A549 (cell line): ENCODE results near the gene MARCKSL1. TPM values are rescaled to one million over a fixed set of nuclear protein-coding genes. Genes with fewer than 3 reads are reported as not detected.
A peak's percentile ranks its signal among the peaks of the same experiment; 100 is the strongest.

ENCODE experiments used
- ATAC-seq, 2 experiments: fragments of 200-7000 bp in 1 of 2; fragments of >200 bp in 1 of 2; cut with Nextera tagmentation in 1 of 2; cut with Tn5 transposase in 1 of 2; 3 replicates each; pipeline versions ENCODE4 v1.8.0 to v1.9.1; 2018 to 2020; ENCODE audit warnings: mild to moderate bottlenecking in 1 of 2, moderate library complexity in 1 of 2
- CTCF ChIA-PET: fragments of 300-600 bp; sonication (Branson Sonifier 250); formaldehyde crosslinking; extraction: SDS; loops from one replicate; lab custom pipeline; 2021; ENCODE audit warnings: antibody characterized with exemption, inconsistent platforms; lab: Yijun Ruan, JAX
- POLR2A ChIA-PET: fragments of 350-600 bp; formaldehyde crosslinking; extraction: SDS; loops from one replicate; lab custom pipeline; 2021; ENCODE audit warnings: antibody characterized with exemption, inconsistent platforms; lab: Yijun Ruan, JAX
- DNase-seq, 2 experiments: peaks; one replicate each; pipeline versions ENCODE4 v3.0.0 to v3.0.0-alpha.2; 2011 to 2016; ENCODE audit warnings: low read depth in 1 of 2, low spot score in 1 of 2
- FAIRE-seq: peaks from 2 replicates; lab custom pipeline; 2011; peaks lifted over from hg19 to GRCh38; lab: Jason Lieb, UNC
- H3K27ac ChIP-seq, 2 experiments: fragments of >200 bp; sonication (Bioruptor Twin); formaldehyde crosslinking; 3 replicates each; pipeline ENCODE4 v1.5.1; 2016 to 2017
- H3K4me1 ChIP-seq: fragments of >200 bp; sonication (Bioruptor Twin); formaldehyde crosslinking; 3 replicates; pipeline ENCODE4 v1.6.1; 2016
- H3K4me2 ChIP-seq: fragments of >200 bp; sonication (Bioruptor Twin); formaldehyde crosslinking; 3 replicates; pipeline ENCODE4 v1.6.1; 2016
- H3K4me3 ChIP-seq: fragments of >200 bp; sonication (Bioruptor Twin); formaldehyde crosslinking; 3 replicates; pipeline ENCODE4 v1.5.1; 2016
- H3K9me3 ChIP-seq: fragments of >200 bp; sonication (Bioruptor Twin); formaldehyde crosslinking; 3 replicates; pipeline ENCODE4 v1.6.1; 2016
- BHLHE40 ChIP-seq: IDR thresholded peaks from 2 replicates; pipeline ENCODE4 v1.6.1; 2012; ENCODE audit warnings: low read depth, low read length, inconsistent platforms
- CBX2 ChIP-seq: fragments of 200-600 bp; sonication (generic); IDR thresholded peaks from 2 replicates; pipeline ENCODE4 v1.6.1; 2016; ENCODE audit warnings: low read depth, mild to moderate bottlenecking, borderline replicate concordance
- EHF ChIP-seq: fragments of 250-450 bp; sonication (Bioruptor Pico); IDR thresholded peaks from 2 replicates; pipeline ENCODE4 v1.5.0; 2020; ENCODE audit warnings: mild to moderate bottlenecking
- EHMT2 ChIP-seq: fragments of 200-600 bp; sonication (generic); IDR thresholded peaks from 2 replicates; pipeline ENCODE4 v1.6.1; 2016; ENCODE audit warnings: antibody characterized with exemption, low read depth, mild to moderate bottlenecking, moderate library complexity
- EP300 ChIP-seq, 2 experiments: fragments of >200 bp; sonication (Bioruptor Twin); formaldehyde crosslinking; IDR thresholded peaks; 2 replicates in 1 of 2; 3 replicates in 1 of 2; pipeline ENCODE4 v1.6.1; 2016 to 2017
- ESRRA ChIP-seq: fragments of 150-350 bp; IDR thresholded peaks from 2 replicates; pipeline ENCODE4 v1.6.1; 2014; ENCODE audit warnings: mild to moderate bottlenecking, low read length, borderline replicate concordance
- FOSL2 ChIP-seq, 2 experiments: fragments of 450-650 bp in 1 of 2; fragments of >200 bp in 1 of 2; sonication (Bioruptor Twin) in 1 of 2; formaldehyde crosslinking; IDR thresholded peaks; 2 replicates each; pipeline versions ENCODE4 v1.5.0 to v1.6.1; 2016 to 2020; ENCODE audit warnings: mild to moderate bottlenecking in 1 of 2, moderate library complexity in 1 of 2
- GATA3 ChIP-seq: IDR thresholded peaks from 2 replicates; pipeline ENCODE4 v1.6.1; 2012; ENCODE audit warnings: borderline replicate concordance
- HOXB13 ChIP-seq: fragments of 250-450 bp; sonication (Bioruptor Pico); IDR thresholded peaks from 2 replicates; pipeline ENCODE4 v1.5.0; 2020; ENCODE audit warnings: low read depth, mild to moderate bottlenecking, moderate library complexity
- NPAS2 ChIP-seq: fragments of 250-450 bp; sonication (Bioruptor Pico); IDR thresholded peaks from 2 replicates; pipeline ENCODE4 v1.8.0; 2022; ENCODE audit warnings: mild to moderate bottlenecking, moderate library complexity, borderline replicate concordance
- RARB ChIP-seq: fragments of 250-450 bp; sonication (Bioruptor Pico); IDR thresholded peaks from 2 replicates; pipeline ENCODE4 v1.8.0; 2021; ENCODE audit warnings: mild to moderate bottlenecking, moderate library complexity
- RCOR1 ChIP-seq: fragments of 150-350 bp; IDR thresholded peaks from 2 replicates; pipeline ENCODE4 v1.6.1; 2014; ENCODE audit warnings: antibody characterized with exemption, low read length, low read depth
- RNF2 ChIP-seq: fragments of 200-600 bp; sonication (generic); IDR thresholded peaks from 2 replicates; pipeline ENCODE4 v1.6.1; 2016; ENCODE audit warnings: low read depth, mild to moderate bottlenecking, antibody characterized with exemption, moderate library complexity, borderline replicate concordance
- TP53 ChIP-seq: fragments of 250-450 bp; sonication (Bioruptor Pico); IDR thresholded peaks from 2 replicates; pipeline ENCODE4 v1.5.0; 2021; ENCODE audit warnings: mild to moderate bottlenecking, moderate library complexity
- WGBS: methylation state at CpG from one replicate; pipeline ENCODE4 v1.1.6; 2017; ENCODE audit errors: missing lambda C conversion rate; 5-methylcytosine and 5-hydroxymethylcytosine counted together
- polyA plus RNA-seq, 4 experiments: library from polyadenylated mRNA; depleted of rRNA in 3 of 4; stranded (reverse); fragments of >200 nt; fragmentation: RNase III in 1 of 4; extraction: RNeasy Plus Mini Kit Qiagen cat#74134 plus additional on column Dnase treatment in 1 of 4; gene quantifications; 2 replicates in 3 of 4; 3 replicates in 1 of 4; pipeline ENCODE4 v1.2.3, GENCODE V29; 2011 to 2017
- TF ChIP-seq, protein P1 (sequence below): IDR thresholded peaks from 2 replicates; pipeline ENCODE4 v1.6.1; 2012
- TF ChIP-seq, protein P2 (sequence below): IDR thresholded peaks from 2 replicates; pipeline ENCODE4 v1.6.1; 2012; ENCODE audit warnings: low read depth, borderline replicate concordance
- TF ChIP-seq, protein P3 (sequence below): fragments of >200 bp; sonication (Bioruptor Twin); formaldehyde crosslinking; IDR thresholded peaks from 2 replicates; pipeline ENCODE4 v1.6.1; 2016
- TF ChIP-seq, protein P4 (sequence below): fragments of 450-650 bp; IDR thresholded peaks from 2 replicates; pipeline ENCODE4 v1.6.1; 2014; ENCODE audit warnings: antibody characterized with exemption

Gene MARCKSL1
- polyA plus RNA-seq, 2 of the 4 experiments (the other 2 are of a cell fraction): 62.6 to 73.2 TPM

DNA sequence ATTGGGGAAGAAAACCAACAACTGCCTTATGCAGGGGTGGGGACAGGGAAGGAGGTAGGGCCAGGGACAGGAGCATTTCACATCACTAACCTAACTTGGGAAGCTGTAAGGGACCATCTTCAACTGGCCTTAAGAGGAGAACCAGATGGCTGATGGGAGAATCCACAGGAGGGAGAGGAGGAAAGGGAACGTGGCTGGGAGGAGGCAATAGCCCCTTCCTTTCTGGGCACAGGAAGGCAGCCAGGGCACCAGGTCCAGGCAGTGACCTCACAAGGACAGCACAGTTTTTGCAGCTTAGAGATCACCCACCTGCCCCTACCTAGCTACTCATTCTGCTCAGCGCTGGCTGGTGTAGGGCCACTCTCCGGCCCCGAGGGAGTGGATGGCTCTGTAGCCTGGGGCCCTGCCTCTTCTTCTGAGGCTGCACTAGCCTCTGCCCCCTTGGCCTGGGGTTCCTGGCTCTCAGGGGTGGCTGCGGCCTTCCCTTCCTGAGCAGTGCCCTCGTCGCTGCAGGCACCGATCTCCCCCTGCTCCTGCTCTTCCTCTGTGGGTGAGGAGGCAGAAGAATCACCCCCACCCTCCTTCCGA is 1.7 kb downstream of the MARCKSL1 start:
- no peak for FAIRE-seq
- ATAC-seq: peak in 1 of 2 experiments; percentile 20; a peak in 3 of 6 replicates
- ChIA-PET POLR2A (no interaction called here), CTCF (interaction anchor here (0.8 to 5.3 kb wide), 4 partner anchors 16 to 119 kb away, joined by 3 to 20 read pairs (median 4); no protein-coding TSS in a partner anchor)
- WGBS: 42% methylated on average over 6 of the region's 9 CpGs
- Histone ChIP-seq H3K4me2 (peak overlapping the region; percentile 96), H3K4me1 (peaks cover 33% of the 10 kb centered on the region), H3K9me3 (no peaks in the 10 kb centered on the region), H3K4me3 (peak overlapping the region; percentile 100), H3K27ac (peak overlapping the region; percentile 96 to 98)
- no peak for TF ChIP-seq EHF (CRISPR knock-in tag)
- TF ChIP-seq EHMT2: no peak
- TF ChIP-seq TP53 (CRISPR knock-in tag): no peak
- no peak for TF ChIP-seq CBX2
- TF ChIP-seq BHLHE40: no peak
- TF ChIP-seq EP300 (IDR thresholded peaks at IDR 0.05): no peak
- TF ChIP-seq NPAS2 (CRISPR knock-in tag): no peak
- TF ChIP-seq, protein P1, sequence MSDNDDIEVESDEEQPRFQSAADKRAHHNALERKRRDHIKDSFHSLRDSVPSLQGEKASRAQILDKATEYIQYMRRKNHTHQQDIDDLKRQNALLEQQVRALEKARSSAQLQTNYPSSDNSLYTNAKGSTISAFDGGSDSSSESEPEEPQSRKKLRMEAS: no peak
- TF ChIP-seq, protein P2, sequence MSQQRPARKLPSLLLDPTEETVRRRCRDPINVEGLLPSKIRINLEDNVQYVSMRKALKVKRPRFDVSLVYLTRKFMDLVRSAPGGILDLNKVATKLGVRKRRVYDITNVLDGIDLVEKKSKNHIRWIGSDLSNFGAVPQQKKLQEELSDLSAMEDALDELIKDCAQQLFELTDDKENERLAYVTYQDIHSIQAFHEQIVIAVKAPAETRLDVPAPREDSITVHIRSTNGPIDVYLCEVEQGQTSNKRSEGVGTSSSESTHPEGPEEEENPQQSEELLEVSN: no peak
- no peak for TF ChIP-seq RARB (CRISPR knock-in tag)
- TF ChIP-seq HOXB13: no peak
- no peak for TF ChIP-seq FOSL2 (IDR thresholded peaks at IDR 0.05)
- no peak for TF ChIP-seq FOSL2 (CRISPR knock-in tag; IDR thresholded peaks at IDR 0.05)
- TF ChIP-seq RCOR1: no peak
- no peak for TF ChIP-seq RNF2
- no peak for TF ChIP-seq GATA3
- TF ChIP-seq, protein P3, sequence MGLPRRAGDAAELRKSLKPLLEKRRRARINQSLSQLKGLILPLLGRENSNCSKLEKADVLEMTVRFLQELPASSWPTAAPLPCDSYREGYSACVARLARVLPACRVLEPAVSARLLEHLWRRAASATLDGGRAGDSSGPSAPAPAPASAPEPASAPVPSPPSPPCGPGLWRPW: no peak
- TF ChIP-seq ESRRA: no peak
- DNase-seq: no peak

DNA sequence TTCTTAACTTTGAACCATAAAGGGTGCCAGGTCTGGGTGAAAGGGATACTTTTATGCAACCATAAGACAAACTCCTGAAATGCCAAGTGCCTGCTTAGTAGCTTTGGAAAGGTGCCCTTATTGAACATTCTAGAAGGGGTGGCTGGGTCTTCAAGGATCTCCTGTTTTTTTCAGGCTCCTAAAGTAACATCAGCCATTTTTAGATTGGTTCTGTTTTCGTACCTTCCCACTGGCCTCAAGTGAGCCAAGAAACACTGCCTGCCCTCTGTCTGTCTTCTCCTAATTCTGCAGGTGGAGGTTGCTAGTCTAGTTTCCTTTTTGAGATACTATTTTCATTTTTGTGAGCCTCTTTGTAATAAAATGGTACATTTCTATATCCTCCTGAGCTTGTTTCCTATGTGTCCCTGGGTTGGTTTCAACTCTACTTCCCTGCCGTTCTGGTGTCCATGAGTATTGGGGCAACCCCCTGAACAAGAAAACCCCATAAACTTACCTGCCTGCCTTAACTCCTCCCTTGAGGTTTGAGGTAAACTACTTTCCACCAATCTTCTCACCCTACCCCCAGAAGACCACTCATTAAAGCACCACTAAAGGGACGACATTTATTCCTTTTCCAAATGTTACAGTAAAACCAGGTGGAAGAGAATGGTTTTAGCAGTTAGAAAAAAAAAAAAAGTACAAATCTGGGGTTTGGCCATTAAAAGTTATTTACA is 2.6 kb downstream of the MARCKSL1 start:
- POLR2A ChIA-PET: interaction anchor here (1.1 kb wide), 1 partner anchor 154 kb away, joined by 3 read pairs; the partner anchor contains the start of gene TXLNA
- TF ChIP-seq RCOR1: no peak
- TF ChIP-seq HOXB13: no peak
- no peak for TF ChIP-seq CBX2
- TF ChIP-seq, protein P4, sequence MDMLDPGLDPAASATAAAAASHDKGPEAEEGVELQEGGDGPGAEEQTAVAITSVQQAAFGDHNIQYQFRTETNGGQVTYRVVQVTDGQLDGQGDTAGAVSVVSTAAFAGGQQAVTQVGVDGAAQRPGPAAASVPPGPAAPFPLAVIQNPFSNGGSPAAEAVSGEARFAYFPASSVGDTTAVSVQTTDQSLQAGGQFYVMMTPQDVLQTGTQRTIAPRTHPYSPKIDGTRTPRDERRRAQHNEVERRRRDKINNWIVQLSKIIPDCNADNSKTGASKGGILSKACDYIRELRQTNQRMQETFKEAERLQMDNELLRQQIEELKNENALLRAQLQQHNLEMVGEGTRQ: no peak
- H3K9me3 ChIP-seq: no peaks in the 10 kb centered on the region
- peaks cover 33% of the 10 kb centered on the region for H3K4me1 ChIP-seq
- H3K27ac ChIP-seq: no peak overlapping the region; a peak in 1 of 6 replicates
- H3K4me3 ChIP-seq: no peak overlapping the region
- peak overlapping the region; percentile 96 for H3K4me2 ChIP-seq
- ATAC-seq: no peak
- no peak for DNase-seq
- WGBS: 89% methylated on average over 3 of the region's 3 CpGs
- CTCF ChIA-PET: interaction anchor here (1.1 to 5.3 kb wide), 4 partner anchors 10 to 118 kb away, joined by 3 to 20 read pairs (median 4); no protein-coding TSS in a partner anchor
- FAIRE-seq: no peak
